GM23338 (cell line): ENCODE results near the gene PLD5. TPM values are rescaled to one million over a fixed set of nuclear protein-coding genes. Genes with fewer than 3 reads are reported as not detected.
"Not testable (repeated sequence)": the region's sequence is repeated elsewhere in the genome, so short reads cannot be mapped to it uniquely, and the experiment has no call there.

ENCODE experiments used
- ATAC-seq: fragments of 200-7000 bp; cut with Tn5 transposase; 3 replicates; pipeline ENCODE4 v1.9.1; 2020
- DNase-seq: peaks from one replicate; pipeline ENCODE4 v3.0.0-alpha.2; 2015; ENCODE audit warnings: low spot score
- H2AFZ ChIP-seq: fragments of 200-600 bp; sonication (generic); 2 replicates; pipeline ENCODE4 v1.8.0; 2016; ENCODE audit warnings: antibody characterized with exemption, mild to moderate bottlenecking, moderate library complexity
- H3F3A ChIP-seq: fragments of 200-600 bp; sonication (generic); replicated peaks from 2 replicates; pipeline ENCODE4 v1.8.0; 2017; ENCODE audit warnings: antibody characterized with exemption, mixed run types, low read depth
- H3K27ac ChIP-seq: fragments of 200-600 bp; sonication (generic); 2 replicates; pipeline ENCODE4 v1.6.1; 2016; ENCODE audit warnings: low read depth
- H3K27me3 ChIP-seq: fragments of 200-600 bp; sonication (generic); 2 replicates; pipeline ENCODE4 v1.8.0; 2016; ENCODE audit warnings: mild to moderate bottlenecking, mixed run types, moderate library complexity; ENCODE audit not compliant: insufficient read depth
- H3K36me3 ChIP-seq: fragments of 200-600 bp; sonication (generic); 2 replicates; pipeline ENCODE4 v1.8.0; 2016; ENCODE audit warnings: mild to moderate bottlenecking; ENCODE audit not compliant: insufficient read depth
- H3K4me1 ChIP-seq: fragments of 200-600 bp; sonication (generic); 2 replicates; pipeline ENCODE4 v1.8.0; 2016; ENCODE audit warnings: mild to moderate bottlenecking, moderate library complexity; ENCODE audit not compliant: insufficient read depth
- H3K4me2 ChIP-seq: fragments of 200-600 bp; sonication (generic); 2 replicates; pipeline ENCODE4 v1.7.1; 2017; ENCODE audit warnings: mixed run types
- H3K4me3 ChIP-seq: fragments of 200-600 bp; sonication (generic); 2 replicates; pipeline ENCODE4 v1.6.1; 2016; ENCODE audit warnings: mixed run types
- H3K79me2 ChIP-seq: fragments of 200-600 bp; sonication (generic); replicated peaks from 2 replicates; pipeline ENCODE4 v1.8.0; 2017; ENCODE audit warnings: mild to moderate bottlenecking; ENCODE audit not compliant: insufficient read depth
- H3K9me2 ChIP-seq: fragments of 200-600 bp; sonication (generic); 2 replicates; pipeline ENCODE4 v1.8.0; 2017; ENCODE audit not compliant: insufficient read depth
- H4K20me1 ChIP-seq: fragments of 200-600 bp; sonication (generic); replicated peaks from 2 replicates; pipeline ENCODE4 v1.8.0; 2017; ENCODE audit warnings: mild to moderate bottlenecking; ENCODE audit not compliant: insufficient read depth
- H3K27ac Mint-ChIP-seq: 2 replicates; pipeline ENCODE4 v1.8.0; 2020; ENCODE audit warnings: inconsistent platforms, mild to moderate bottlenecking, moderate library complexity, mixed read lengths
- H3K27me3 Mint-ChIP-seq: 3 replicates; pipeline ENCODE4 v1.8.0; 2022; ENCODE audit warnings: low read depth, mild to moderate bottlenecking, moderate library complexity, mixed read lengths, inconsistent platforms; ENCODE audit not compliant: insufficient read depth, poor library complexity
- H3K36me3 Mint-ChIP-seq: 3 replicates; pipeline ENCODE4 v1.8.0; 2021; ENCODE audit warnings: low read depth, mild to moderate bottlenecking, inconsistent platforms, moderate library complexity, mixed read lengths
- H3K4me1 Mint-ChIP-seq: 3 replicates; pipeline ENCODE4 v1.8.0; 2020; ENCODE audit warnings: mild to moderate bottlenecking, inconsistent platforms, mixed read lengths
- H3K4me3 Mint-ChIP-seq: 3 replicates; pipeline ENCODE4 v1.8.0; 2021; ENCODE audit warnings: moderate library complexity, mild to moderate bottlenecking, inconsistent platforms, mixed read lengths
- H3K9me3 Mint-ChIP-seq: 3 replicates; pipeline ENCODE4 v1.8.0; 2020; ENCODE audit warnings: moderate library complexity, mild to moderate bottlenecking, inconsistent platforms, mixed read lengths
- CREB1 ChIP-seq: fragments of 250-450 bp; sonication (Bioruptor Pico); IDR thresholded peaks from 2 replicates; pipeline ENCODE4 v1.5.0; 2020; ENCODE audit warnings: low read depth, mild to moderate bottlenecking, moderate library complexity
- ZNF114 ChIP-seq: fragments of 250-450 bp; sonication (Bioruptor Pico); IDR thresholded peaks from 2 replicates; pipeline ENCODE4 v1.5.0; 2020; ENCODE audit warnings: mild to moderate bottlenecking, moderate library complexity
- ZNF331 ChIP-seq: fragments of 250-450 bp; sonication (Bioruptor Pico); IDR thresholded peaks from 2 replicates; pipeline ENCODE4 v1.5.0; 2020; ENCODE audit warnings: low read depth, mild to moderate bottlenecking, moderate library complexity
- polyA plus RNA-seq: library from polyadenylated mRNA; unstranded; fragments of >200 nt; fragmentation: Nextera tagmentation; extraction: Ambion mirVana; gene quantifications from 2 replicates; pipeline ENCODE4 v1.2.1, GENCODE V29; 2016
- total RNA-seq: library from RNA; depleted of rRNA; stranded (reverse); fragments of >200 nt; shearing (Covaris generic); gene quantifications from 2 replicates; pipeline ENCODE4 v1.2.3, GENCODE V29; 2014
- TF ChIP-seq, protein P1 (sequence below): IDR thresholded peaks from 2 replicates; pipeline ENCODE4 v1.6.1; 2016; ENCODE audit warnings: antibody characterized with exemption

The PLD5 gene
- total and polyA plus RNA-seq, 2 experiments from 2014 or later = 5.5 to 5.8 TPM

DNA sequence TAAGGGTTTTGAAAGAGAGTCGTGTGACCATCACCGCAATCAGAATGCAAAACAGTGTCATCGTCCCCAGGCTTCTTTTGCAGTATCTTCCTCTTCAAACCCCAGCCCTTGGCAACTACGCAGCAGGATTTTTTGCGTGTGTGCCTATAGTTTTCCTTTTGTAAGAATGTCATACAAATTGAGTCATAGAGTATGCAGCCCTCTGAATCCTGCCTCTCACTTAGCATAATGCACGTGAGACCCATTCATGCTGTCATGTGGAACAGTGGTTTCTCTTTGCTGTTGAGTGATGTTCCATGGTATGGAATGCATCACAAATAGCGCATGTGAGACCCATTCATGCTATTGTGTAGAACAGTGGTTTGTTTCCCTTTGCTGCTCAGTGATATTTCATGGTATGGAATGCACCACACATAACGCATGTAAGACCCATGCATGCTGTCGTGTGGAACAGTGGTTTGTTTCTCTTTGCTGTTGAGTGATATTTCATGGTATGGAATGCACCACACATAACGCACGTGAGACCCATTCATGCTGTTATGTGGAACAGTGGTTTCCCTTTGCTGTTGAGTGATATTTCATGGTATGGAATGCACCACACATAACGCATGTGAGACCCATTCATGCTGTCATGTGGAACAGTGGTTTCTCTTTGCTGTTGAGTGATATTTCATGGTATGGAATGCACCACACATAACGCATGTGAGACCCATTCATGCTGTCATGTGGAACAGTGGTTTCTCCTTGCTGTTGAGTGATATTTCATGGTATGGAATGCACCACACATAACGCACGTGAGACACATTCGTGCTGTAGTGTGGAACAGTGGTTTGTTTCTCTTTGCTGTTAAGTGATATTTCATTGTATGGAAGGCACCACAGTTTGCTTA, 299.4 kb downstream of the PLD5 start:
- H3K4me3 Mint-ChIP-seq, H3K79me2 ChIP-seq, H2AFZ ChIP-seq, H4K20me1 ChIP-seq, DNase-seq, H3K27me3 Mint-ChIP-seq, H3K4me3 ChIP-seq, H3K9me2 ChIP-seq, H3K36me3 ChIP-seq, ATAC-seq, H3K27me3 ChIP-seq, H3F3A ChIP-seq: not testable (repeated sequence)
- Mint-ChIP-seq H3K27ac (peak overlapping the region; percentile 60), H3K36me3 (peaks cover 14% of the 10 kb centered on the region; the same call in 1 of the 3 replicates), H3K9me3 (peaks cover 12% of the 10 kb centered on the region; the same call in 1 of the 3 replicates), H3K4me1 (peaks cover 19% of the 10 kb centered on the region)
- peaks cover 16% of the 10 kb centered on the region for H3K4me1 ChIP-seq
- H3K4me2 ChIP-seq = 0 out of 2 replicates have a peak overlapping the region, but pooled peaks have one; percentile 3
- peak overlapping the region; percentile 70; the same call in 1 of the 2 replicates for H3K27ac ChIP-seq

GRCh38 chr1:242224461-242224860, 300.0 kb downstream of the PLD5 start:
- H3K27ac ChIP-seq = peak overlapping the region; percentile 70; the same call in 1 of the 2 replicates
- no peak overlapping the region for H3K4me3 ChIP-seq
- peaks cover 14% of the 10 kb centered on the region; the same call in 1 of the 3 replicates for H3K36me3 Mint-ChIP-seq
- ATAC-seq = peak; percentile 38; the same call in 2 of the 3 replicates
- H3K36me3 ChIP-seq = no peaks in the 10 kb centered on the region
- H3F3A ChIP-seq = no peaks in the 10 kb centered on the region
- no peaks in the 10 kb centered on the region for H4K20me1 ChIP-seq
- H3K27me3 Mint-ChIP-seq = peaks cover 4% of the 10 kb centered on the region
- no peaks in the 10 kb centered on the region for H3K9me2 ChIP-seq
- H3K4me1 Mint-ChIP-seq = peaks cover 25% of the 10 kb centered on the region
- no peak overlapping the region for H3K4me3 Mint-ChIP-seq
- H3K27me3 ChIP-seq = no peaks in the 10 kb centered on the region
- 0 out of 2 replicates have a peak overlapping the region, but pooled peaks have one; percentile 3 for H3K4me2 ChIP-seq
- peaks cover 12% of the 10 kb centered on the region; the same call in 1 of the 3 replicates for H3K9me3 Mint-ChIP-seq
- peaks cover 22% of the 10 kb centered on the region for H3K4me1 ChIP-seq
- H3K27ac Mint-ChIP-seq = peak overlapping the region; percentile 60
- H2AFZ ChIP-seq = no peak overlapping the region
- H3K79me2 ChIP-seq = no peaks in the 10 kb centered on the region
- peak; percentile 36 for DNase-seq
- TF ChIP-seq CREB1 (CRISPR knock-in tag) (no peak), ZNF331 (CRISPR knock-in tag) (0 out of 2 replicates have a peak, but pooled peaks have one; percentile 25)

GRCh38 chr1:242219905-242220304, 304.6 kb downstream of the PLD5 start:
- ATAC-seq (no peak), DNase-seq (no peak)
- Mint-ChIP-seq H3K36me3 (peaks cover 44% of the 10 kb centered on the region), H3K4me1 (peaks cover 19% of the 10 kb centered on the region), H3K4me3 (no peak overlapping the region), H3K27ac (no peak overlapping the region), H3K27me3 (peaks cover 6% of the 10 kb centered on the region), H3K9me3 (peaks cover 41% of the 10 kb centered on the region)
- Histone ChIP-seq H2AFZ (no peak overlapping the region), H3K36me3 (peaks cover 12% of the 10 kb centered on the region; the same call in 1 of the 2 replicates), H3K4me2 (peak overlapping the region; percentile 27; the same call in 1 of the 2 replicates), H3K79me2 (no peaks in the 10 kb centered on the region), H3K27me3 (peaks cover 8% of the 10 kb centered on the region; the same call in 1 of the 2 replicates), H4K20me1 (no peaks in the 10 kb centered on the region), H3K4me1 (peaks cover 20% of the 10 kb centered on the region), H3K9me2 (no peaks in the 10 kb centered on the region), H3F3A (no peaks in the 10 kb centered on the region), H3K4me3 (no peak overlapping the region), H3K27ac (no peak overlapping the region)
- TF ChIP-seq ZNF114 (CRISPR knock-in tag) = no peak
- TF ChIP-seq, protein P1, sequence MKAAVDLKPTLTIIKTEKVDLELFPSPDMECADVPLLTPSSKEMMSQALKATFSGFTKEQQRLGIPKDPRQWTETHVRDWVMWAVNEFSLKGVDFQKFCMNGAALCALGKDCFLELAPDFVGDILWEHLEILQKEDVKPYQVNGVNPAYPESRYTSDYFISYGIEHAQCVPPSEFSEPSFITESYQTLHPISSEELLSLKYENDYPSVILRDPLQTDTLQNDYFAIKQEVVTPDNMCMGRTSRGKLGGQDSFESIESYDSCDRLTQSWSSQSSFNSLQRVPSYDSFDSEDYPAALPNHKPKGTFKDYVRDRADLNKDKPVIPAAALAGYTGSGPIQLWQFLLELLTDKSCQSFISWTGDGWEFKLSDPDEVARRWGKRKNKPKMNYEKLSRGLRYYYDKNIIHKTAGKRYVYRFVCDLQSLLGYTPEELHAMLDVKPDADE = no peak
